Esophagus (tissue), 2 donors: ENCODE data around the gene PHETA1. TPM values are rescaled to one million over a fixed set of nuclear protein-coding genes. Genes with fewer than 3 reads are reported as not detected.

Experiments used
- H3K27ac ChIP-seq, 2 donors: one replicate each; pipeline ENCODE4 v1.5.1; 2013; ENCODE audit warnings: low read depth in 2 of 2, mild to moderate bottlenecking in 2 of 2, inconsistent platforms in 1 of 2, low read length in 1 of 2, moderate library complexity in 1 of 2
- H3K27me3 ChIP-seq, 2 donors: one replicate each; pipeline ENCODE4 v1.6.1; 2013; ENCODE audit warnings: low read length in 2 of 2, control low read depth in 1 of 2, mild to moderate bottlenecking in 1 of 2; ENCODE audit not compliant: insufficient read depth in 2 of 2, control insufficient read depth in 1 of 2
- H3K36me3 ChIP-seq, 2 donors: one replicate each; pipeline ENCODE4 v1.6.1; 2013; ENCODE audit warnings: low read length in 1 of 2; ENCODE audit not compliant: control insufficient read depth in 2 of 2, insufficient read depth in 2 of 2
- H3K4me1 ChIP-seq, 2 donors: one replicate each; pipeline ENCODE4 v1.6.1; 2013; ENCODE audit warnings: low read length in 1 of 2; ENCODE audit not compliant: control insufficient read depth in 2 of 2, insufficient read depth in 2 of 2
- H3K4me3 ChIP-seq, 2 donors: one replicate each; pipeline ENCODE4 v1.5.1; 2013; ENCODE audit warnings: low read length in 2 of 2, mild to moderate bottlenecking in 2 of 2, low read depth in 1 of 2, moderate library complexity in 1 of 2
- H3K9me3 ChIP-seq, 2 donors: one replicate each; pipeline ENCODE4 v1.6.1; 2013; ENCODE audit warnings: mild to moderate bottlenecking in 2 of 2, low read depth in 1 of 2, low read length in 1 of 2, moderate library complexity in 1 of 2; ENCODE audit not compliant: control insufficient read depth in 2 of 2, insufficient read depth in 1 of 2
- WGBS, 2 donors: extraction: QIAGEN DNeasy Blood & Tissue Kit; methylation state at CpG; one replicate each; pipeline ENCODE4 v1.1.7; 2013; 5-methylcytosine and 5-hydroxymethylcytosine counted together
- polyA plus RNA-seq, 2 donors: library from polyadenylated mRNA; stranded (reverse); fragments of 200-250 nt; gene quantifications; one replicate each; pipeline ENCODE4 v1.2.3, GENCODE V29; 2013
- donor health status: healthy with polysubstance abuse.
- donor health status: Bipolar disorder and iron deficiency.

The PHETA1 gene
- polyA plus RNA-seq, 2 donors: 9.0 to 10.0 TPM

GRCh38 chr12:111353026-111353425 is 15.9 kb downstream of the PHETA1 start:
- peaks cover 4 to 9% of the 10 kb centered on the region in 2 donors for H3K9me3 ChIP-seq
- WGBS, 2 donors: 80 to 87% methylated on average over 7 of the region's 7 CpGs
- H3K27ac ChIP-seq: no peak overlapping the region
- no peaks in the 10 kb centered on the region for H3K4me1 ChIP-seq
- no peaks in the 10 kb centered on the region for H3K27me3 ChIP-seq
- H3K36me3 ChIP-seq: no peaks in the 10 kb centered on the region
- H3K4me3 ChIP-seq: no peak overlapping the region

GRCh38 chr12:111352296-111352993 is 16.4 kb downstream of the PHETA1 start:
- peaks cover 9 to 12% of the 10 kb centered on the region in 2 donors for H3K9me3 ChIP-seq
- no peak overlapping the region for H3K27ac ChIP-seq
- WGBS, 2 donors: 70% methylated on average over 9 of the region's 9 CpGs
- H3K4me1 ChIP-seq: no peaks in the 10 kb centered on the region
- H3K4me3 ChIP-seq: no peak overlapping the region
- no peaks in the 10 kb centered on the region for H3K36me3 ChIP-seq
- H3K27me3 ChIP-seq: no peaks in the 10 kb centered on the region

GRCh38 chr12:111351026-111351425 is 17.9 kb downstream of the PHETA1 start:
- no peaks in the 10 kb centered on the region for H3K27me3 ChIP-seq
- 72 to 78% methylated on average over 2 of the region's 2 CpGs for WGBS, 2 donors
- H3K4me3 ChIP-seq: no peak overlapping the region
- H3K4me1 ChIP-seq: no peaks in the 10 kb centered on the region
- H3K27ac ChIP-seq: no peak overlapping the region
- H3K36me3 ChIP-seq: no peaks in the 10 kb centered on the region
- peaks cover 9 to 12% of the 10 kb centered on the region in 2 donors for H3K9me3 ChIP-seq

GRCh38 chr12:111349748-111350520 is 19.0 kb downstream of the PHETA1 start:
- H3K4me1 ChIP-seq: no peaks in the 10 kb centered on the region
- no peaks in the 10 kb centered on the region for H3K36me3 ChIP-seq
- peaks cover 9 to 12% of the 10 kb centered on the region in 2 donors for H3K9me3 ChIP-seq
- no peaks in the 10 kb centered on the region for H3K27me3 ChIP-seq
- H3K4me3 ChIP-seq: no peak overlapping the region
- H3K27ac ChIP-seq: no peak overlapping the region
- WGBS, 2 donors: 81 to 88% methylated on average over 17 of the region's 17 CpGs

DNA sequence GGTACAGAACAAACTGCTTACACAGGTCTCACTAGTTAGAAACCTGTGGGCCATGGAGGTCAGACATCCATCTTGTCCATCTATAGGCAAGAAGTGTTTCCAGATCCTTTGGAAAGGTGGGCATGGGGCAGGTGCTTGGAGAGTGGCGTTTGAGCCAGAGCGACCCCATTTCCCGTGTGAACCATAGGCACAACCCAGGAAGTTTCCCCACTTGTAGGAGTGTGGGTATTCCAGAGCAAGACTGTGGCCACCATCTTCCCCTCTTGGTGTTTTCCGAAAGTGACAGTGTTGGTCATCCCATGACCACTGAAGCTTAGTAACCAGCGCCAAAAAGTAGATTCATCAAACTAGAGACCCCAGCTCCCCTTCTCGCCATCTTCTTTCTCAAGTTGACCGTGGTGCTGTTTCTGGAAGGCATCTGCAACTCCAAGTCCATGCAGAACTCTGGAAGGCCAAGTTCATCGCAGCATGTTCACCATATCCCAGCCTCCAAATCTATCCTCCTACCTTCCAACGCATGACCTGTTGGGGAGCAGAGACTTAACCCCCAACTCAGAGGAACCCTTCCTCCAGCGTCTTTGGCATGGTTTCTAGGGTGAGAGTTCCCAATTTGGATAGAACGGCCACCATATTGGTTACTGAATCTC is 19.7 kb downstream of the PHETA1 start:
- 88 to 91% methylated on average over 11 of the region's 11 CpGs for WGBS, 2 donors

DNA sequence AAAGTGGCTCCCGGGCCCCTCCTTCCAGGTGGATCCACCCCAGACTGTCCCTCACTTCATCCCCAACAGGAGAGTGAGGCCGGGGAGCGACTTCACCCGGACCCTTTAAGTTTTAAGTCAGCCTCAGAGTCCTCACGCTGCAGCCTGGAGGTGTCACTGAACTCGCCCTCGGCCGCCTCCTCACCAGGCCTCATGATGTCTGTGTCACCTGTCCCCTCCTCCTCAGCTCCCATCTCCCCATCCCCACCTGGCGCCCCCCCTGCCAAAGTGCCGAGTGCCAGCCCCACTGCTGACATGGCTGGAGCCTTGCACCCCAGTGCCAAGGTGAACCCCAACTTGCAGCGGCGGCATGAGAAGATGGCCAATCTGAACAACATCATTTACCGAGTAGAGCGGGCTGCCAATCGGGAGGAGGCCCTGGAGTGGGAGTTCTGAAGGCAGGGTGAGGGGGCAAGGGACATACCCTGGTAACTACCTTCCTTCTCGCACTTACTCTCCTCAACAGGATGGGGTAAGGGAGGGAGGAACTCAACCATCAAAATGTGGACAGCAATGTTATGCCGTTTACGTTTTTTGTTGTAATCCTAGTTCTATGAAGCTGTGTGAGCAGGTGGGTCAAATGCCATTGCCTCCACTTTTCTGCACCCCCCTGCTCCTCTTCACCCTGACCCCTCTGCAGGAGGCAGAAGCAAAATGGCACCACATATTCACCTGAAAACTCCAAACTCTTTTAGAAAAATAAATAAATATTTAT is 20.8 kb downstream of the PHETA1 start:
- no peaks in the 10 kb centered on the region for H3K27me3 ChIP-seq
- peaks cover 9% of the 10 kb centered on the region in 2 donors for H3K9me3 ChIP-seq
- H3K27ac ChIP-seq: no peak overlapping the region
- H3K4me1 ChIP-seq: no peaks in the 10 kb centered on the region
- no peak overlapping the region for H3K4me3 ChIP-seq
- 96 to 98% methylated on average over 18 of the region's 18 CpGs for WGBS, 2 donors
- no peaks in the 10 kb centered on the region for H3K36me3 ChIP-seq

More for the DNA sequence above, 19.7 kb downstream of the PHETA1 start:
- Histone ChIP-seq H3K4me1 (no peaks in the 10 kb centered on the region), H3K36me3 (no peaks in the 10 kb centered on the region), H3K27me3 (no peaks in the 10 kb centered on the region), H3K9me3 (peaks cover 9% of the 10 kb centered on the region in 2 donors), H3K4me3 (no peak overlapping the region), H3K27ac (no peak overlapping the region)

DNA sequence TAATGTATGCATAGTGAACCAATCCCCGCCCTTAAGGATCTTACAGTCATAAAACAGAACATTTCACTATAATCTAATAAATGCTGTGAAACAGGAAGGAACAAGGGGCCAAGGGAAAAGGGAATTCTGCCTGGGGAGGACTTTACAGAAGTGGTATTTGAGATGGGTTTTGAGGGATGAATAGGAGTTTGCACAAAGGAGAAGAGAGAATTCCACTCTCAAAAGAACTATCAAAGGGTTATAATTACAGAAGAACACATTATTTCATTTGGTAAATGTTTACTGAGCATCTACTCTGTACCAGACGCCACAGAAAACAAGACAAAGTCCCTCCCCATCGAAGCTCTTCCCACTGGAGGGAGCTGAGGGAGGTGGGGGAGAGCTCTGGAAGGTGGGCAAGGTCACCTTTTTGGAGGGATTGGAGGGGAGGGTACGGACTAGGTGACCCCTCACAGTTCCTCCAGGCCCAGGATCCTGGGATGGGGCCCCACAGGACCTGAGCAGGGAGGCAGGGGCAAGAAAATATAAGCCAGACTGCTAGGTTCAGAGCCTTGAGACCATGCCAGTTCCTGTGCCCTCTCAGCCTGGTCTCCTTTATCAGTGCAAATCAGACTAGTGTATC is 24.5 kb downstream of the PHETA1 start:
- Histone ChIP-seq H3K4me1 (no peaks in the 10 kb centered on the region), H3K4me3 (no peak overlapping the region), H3K36me3 (no peaks in the 10 kb centered on the region), H3K27me3 (no peaks in the 10 kb centered on the region), H3K27ac (no peak overlapping the region), H3K9me3 (peaks cover 9% of the 10 kb centered on the region in 2 donors)
- 83 to 85% methylated on average over 4 of the region's 4 CpGs for WGBS, 2 donors

DNA sequence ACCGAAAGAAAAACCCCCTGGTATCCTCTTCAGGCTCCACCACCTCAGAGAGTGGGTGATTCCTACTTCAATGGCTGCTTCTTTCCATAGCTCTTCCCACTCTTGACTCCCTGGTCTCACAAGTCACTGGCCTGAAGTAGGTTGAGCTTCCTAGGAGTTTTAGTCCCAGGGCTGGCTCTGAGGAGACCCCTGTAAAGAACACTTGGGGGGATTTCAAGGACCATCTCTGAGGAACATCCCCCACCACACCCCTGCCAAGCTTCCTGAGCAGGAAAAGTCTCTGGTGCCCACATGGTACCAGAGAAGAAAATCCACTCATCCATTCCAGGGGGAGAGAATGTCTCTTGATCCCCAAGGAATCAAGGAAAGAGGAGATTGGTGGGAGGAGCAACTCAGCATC is 25.7 kb downstream of the PHETA1 start:
- WGBS, 2 donors: 75 to 76% methylated on average over 1 of the region's 1 CpG
- no peak overlapping the region for H3K4me3 ChIP-seq
- H3K27me3 ChIP-seq: no peaks in the 10 kb centered on the region
- no peaks in the 10 kb centered on the region for H3K36me3 ChIP-seq
- H3K27ac ChIP-seq: no peak overlapping the region
- no peaks in the 10 kb centered on the region for H3K4me1 ChIP-seq
- peaks cover 5 to 6% of the 10 kb centered on the region in 2 donors for H3K9me3 ChIP-seq

- Histone ChIP-seq H3K4me3 (no peak overlapping the region), H3K27me3 (no peaks in the 10 kb centered on the region), H3K36me3 (no peaks in the 10 kb centered on the region), H3K9me3 (no peaks in the 10 kb centered on the region), H3K27ac (no peak overlapping the region), H3K4me1 (no peaks in the 10 kb centered on the region)
- 92 to 95% methylated on average over 8 of the region's 8 CpGs for WGBS, 2 donors
Observed at GRCh38 chr12:111342376-111342775, 26.5 kb downstream of the PHETA1 start.
